Measurements from ENCODE around the gene IER3.
"Not testable (repeated sequence)": the region's sequence is repeated elsewhere in the genome, so short reads cannot be mapped to it uniquely, and the experiment has no call there.

IER3 gene

GRCh38 chr6:30723843-30724741 lies 20.3 kb downstream of the IER3 start:
- DNase-seq (ENCODE audit: low read depth, low spot score) = not testable (repeated sequence)

- DNase-seq (ENCODE audit: low read depth, low spot score) = not testable (repeated sequence)
These were observed 21.0 kb downstream of the IER3 start for GRCh38 chr6:30723159-30723842.

GRCh38 chr6:30722280-30723112 lies 21.9 kb downstream of the IER3 start:
- DNase-seq (ENCODE audit: low read depth, low spot score) = peak; percentile 30

GRCh38 chr6:30722025-30722279 lies 22.4 kb downstream of the IER3 start:
- not testable (repeated sequence) for DNase-seq (ENCODE audit: low read depth, low spot score)

- DNase-seq (ENCODE audit: low read depth, low spot score) = peak; percentile 59
These were observed 22.9 kb downstream of the IER3 start for GRCh38 chr6:30721198-30722024.

- DNase-seq (ENCODE audit: low read depth, low spot score) = no peak
These were observed 23.6 kb downstream of the IER3 start for GRCh38 chr6:30720738-30721197.

GRCh38 chr6:30719791-30720737 lies 24.3 kb downstream of the IER3 start, which contains the start of gene TUBB:
TUBB (plus strand) TSS chr6:30720352; CDS start chr6:30720507, 155 bp downstream.
- peak; percentile 89 for DNase-seq (ENCODE audit: low read depth, low spot score)

- DNase-seq (ENCODE audit: low read depth, low spot score) = no peak
These were observed 25.0 kb downstream of the IER3 start for GRCh38 chr6:30719356-30719755.

- DNase-seq (ENCODE audit: low read depth, low spot score) = not testable (repeated sequence)
These were observed 26.3 kb downstream of the IER3 start for GRCh38 chr6:30717845-30718720.

- peak; percentile 100 for DNase-seq (ENCODE audit: low read depth, low spot score)
These were observed 27.1 kb downstream of the IER3 start, which contains the start of gene MDC1 for GRCh38 chr6:30717129-30717844. MDC1 (minus strand) TSS chr6:30717281; CDS start chr6:30715175, 2,106 bp downstream.

GRCh38 chr6:30716879-30717128 lies 27.5 kb downstream of the IER3 start:
- no peak for DNase-seq (ENCODE audit: low read depth, low spot score)

GRCh38 chr6:30714263-30714662 lies 30.1 kb downstream of the IER3 start:
- DNase-seq (ENCODE audit: low read depth, low spot score) = no peak

- DNase-seq (ENCODE audit: low read depth, low spot score) = no peak
These were observed 31.9 kb downstream of the IER3 start for GRCh38 chr6:30712441-30712945.

- DNase-seq (ENCODE audit: low read depth, low spot score) = no peak
These were observed 32.5 kb downstream of the IER3 start for GRCh38 chr6:30711758-30712380.

GRCh38 chr6:30709101-30709868 lies 35.1 kb downstream of the IER3 start:
- DNase-seq (ENCODE audit: low read depth, low spot score) = no peak

- DNase-seq (ENCODE audit: low read depth, low spot score) = no peak
These were observed 37.0 kb downstream of the IER3 start for GRCh38 chr6:30707281-30707850.

GRCh38 chr6:30705620-30706019 lies 38.7 kb downstream of the IER3 start:
- no peak for DNase-seq (ENCODE audit: low read depth, low spot score)
